Endothelial cell (in vitro differentiated cells): ENCODE results near the gene B3GAT1. TPM values are rescaled to one million over a fixed set of nuclear protein-coding genes. Genes with fewer than 3 reads are reported as not detected.

Experiments
- DNase-seq: peaks from one replicate; pipeline ENCODE4 v3.0.0; 2021; ENCODE audit warnings: low spot score
- H3K27ac Mint-ChIP-seq: one replicate; pipeline ENCODE4 v1.8.0; 2021; ENCODE audit warnings: mixed read lengths, inconsistent platforms; ENCODE audit not compliant: unreplicated experiment
- H3K27me3 Mint-ChIP-seq: one replicate; pipeline ENCODE4 v1.8.0; 2021; ENCODE audit warnings: mild to moderate bottlenecking, moderate library complexity, mixed read lengths, inconsistent platforms; ENCODE audit not compliant: unreplicated experiment
- H3K36me3 Mint-ChIP-seq: one replicate; pipeline ENCODE4 v1.8.0; 2021; ENCODE audit warnings: mild to moderate bottlenecking, low read depth, mixed read lengths, inconsistent platforms; ENCODE audit not compliant: unreplicated experiment
- H3K4me1 Mint-ChIP-seq: one replicate; pipeline ENCODE4 v1.8.0; 2021; ENCODE audit warnings: mild to moderate bottlenecking, mixed read lengths, inconsistent platforms; ENCODE audit not compliant: unreplicated experiment
- H3K4me3 Mint-ChIP-seq: one replicate; pipeline ENCODE4 v1.8.0; 2021; ENCODE audit warnings: mild to moderate bottlenecking, mixed read lengths, inconsistent platforms; ENCODE audit not compliant: unreplicated experiment
- H3K9me3 Mint-ChIP-seq: one replicate; pipeline ENCODE4 v1.8.0; 2021; ENCODE audit warnings: mixed read lengths, inconsistent platforms; ENCODE audit not compliant: unreplicated experiment
- CTCF ChIP-seq: fragments of 200-600 bp; sonication (generic); IDR thresholded peaks from one replicate; pipeline ENCODE4 v1.5.0; 2021; ENCODE audit warnings: antibody characterized with exemption; ENCODE audit not compliant: unreplicated experiment
- total RNA-seq: library from RNA; stranded (reverse); fragmentation: NEBNext Ultra II Directional; extraction: Animal tissue kit (Norgen Biotek cat#: 25700); gene quantifications from one replicate; pipeline ENCODE4 v1.2.1, GENCODE V29; 2021; ENCODE audit not compliant: unreplicated experiment

The B3GAT1 gene
- total RNA-seq, 1 donor from 2014 or later, result 18.2 TPM

GRCh38 chr11:134414766-134415765 lies 3.0 kb upstream of the B3GAT1 start:
- H3K27ac Mint-ChIP-seq, result no peak overlapping the region
- no peaks in the 10 kb centered on the region for H3K9me3 Mint-ChIP-seq
- H3K36me3 Mint-ChIP-seq, result peaks cover 7% of the 10 kb centered on the region
- no peak for DNase-seq
- peak overlapping the region; percentile 40 for H3K4me3 Mint-ChIP-seq
- peaks cover 35% of the 10 kb centered on the region for H3K4me1 Mint-ChIP-seq
- H3K27me3 Mint-ChIP-seq, result peaks cover 16% of the 10 kb centered on the region
- no peak for TF ChIP-seq CTCF

- Mint-ChIP-seq H3K36me3 (peaks cover 5% of the 10 kb centered on the region), H3K9me3 (no peaks in the 10 kb centered on the region), H3K4me3 (no peak overlapping the region), H3K27ac (no peak overlapping the region), H3K27me3 (peaks cover 16% of the 10 kb centered on the region), H3K4me1 (peaks cover 39% of the 10 kb centered on the region)
- no peak for TF ChIP-seq CTCF
- no peak for DNase-seq
Measured at GRCh38 chr11:134413826-134414731, 2.0 kb upstream of the B3GAT1 start.

DNA sequence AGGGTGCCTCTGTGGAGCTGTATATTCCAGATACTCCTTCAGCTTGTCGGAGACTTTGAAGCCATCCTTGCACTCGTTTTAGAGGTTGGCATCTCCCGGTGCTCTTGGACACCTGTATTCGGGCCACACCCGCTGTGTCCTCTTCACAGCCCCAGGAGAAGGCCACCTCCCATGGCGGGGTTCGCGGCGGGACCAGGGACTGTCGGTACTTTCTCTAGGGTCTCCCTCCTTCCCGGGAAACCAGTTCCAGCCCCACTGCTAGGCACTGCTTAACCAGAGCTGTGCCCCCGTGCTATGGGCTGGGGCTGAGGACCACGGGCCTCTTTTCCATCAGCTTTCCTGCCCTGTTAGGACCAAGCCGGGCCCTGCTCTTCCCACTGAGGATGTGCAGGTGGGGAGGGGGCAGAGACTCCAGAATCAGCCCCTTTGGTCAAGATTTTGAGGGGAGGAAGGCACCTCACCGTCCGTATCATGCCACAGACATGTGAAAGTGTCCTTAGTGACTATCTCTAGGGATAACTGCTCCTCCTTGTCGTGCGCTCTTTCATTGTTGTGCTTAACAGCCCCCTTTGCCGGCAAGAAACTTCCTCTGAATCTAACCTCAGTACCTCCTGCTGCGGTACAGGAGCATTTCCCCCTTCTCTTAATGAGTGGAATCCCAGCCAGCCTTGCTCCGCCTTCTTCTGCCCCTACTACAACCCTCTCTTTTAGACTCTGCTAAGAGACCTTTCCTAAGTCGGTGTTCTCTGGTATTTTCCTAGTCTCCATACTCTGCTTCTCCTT lies 1.2 kb upstream of the B3GAT1 start:
- H3K4me1 Mint-ChIP-seq, result peaks cover 30% of the 10 kb centered on the region
- TF ChIP-seq CTCF, result no peak
- no peak for DNase-seq
- no peaks in the 10 kb centered on the region for H3K36me3 Mint-ChIP-seq
- peaks cover 16% of the 10 kb centered on the region for H3K27me3 Mint-ChIP-seq
- peak overlapping the region; percentile 69 for H3K4me3 Mint-ChIP-seq
- H3K27ac Mint-ChIP-seq, result no peak overlapping the region
- no peaks in the 10 kb centered on the region for H3K9me3 Mint-ChIP-seq

GRCh38 chr11:134410766-134411165 lies 1.3 kb downstream of the B3GAT1 start:
- Mint-ChIP-seq H3K9me3 (no peaks in the 10 kb centered on the region), H3K27me3 (peaks cover 16% of the 10 kb centered on the region), H3K4me1 (peaks cover 24% of the 10 kb centered on the region), H3K4me3 (peak overlapping the region; percentile 86), H3K36me3 (no peaks in the 10 kb centered on the region), H3K27ac (no peak overlapping the region)
- DNase-seq, result no peak
- TF ChIP-seq CTCF, result no peak
